ENCODE results near the gene HSP90B1.

DNA sequence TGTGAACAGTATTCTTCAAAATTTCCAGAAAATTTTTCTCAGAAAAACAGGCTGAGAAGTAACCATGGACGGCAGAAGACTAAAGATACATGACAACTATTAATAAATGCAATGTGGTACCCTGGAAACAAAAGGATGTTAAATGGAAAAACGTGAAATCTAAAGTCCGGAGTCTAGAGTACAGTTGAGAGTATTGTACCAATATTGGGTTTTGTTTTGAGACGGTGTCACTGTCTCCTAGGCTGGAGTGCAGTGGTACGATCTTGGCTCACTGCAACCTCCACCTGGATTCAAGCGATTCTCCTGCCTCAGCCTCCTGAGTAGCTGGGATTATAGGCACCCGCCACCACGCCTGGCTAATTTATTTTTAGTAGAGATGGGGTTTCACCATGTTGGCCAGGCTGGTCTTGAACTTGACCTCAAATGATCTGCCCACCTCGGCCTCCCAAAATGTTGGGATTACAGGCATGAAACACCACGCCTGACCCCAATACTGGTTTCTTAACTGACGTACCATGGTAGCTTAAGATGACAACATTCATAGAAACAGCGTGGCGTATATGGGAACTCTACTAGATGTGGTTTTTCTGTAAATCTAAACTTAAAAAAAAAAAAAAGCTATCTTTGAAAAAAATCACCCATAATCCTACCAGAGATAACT is 18.7 kb downstream of the HSP90B1 start:
- TF ChIP-seq, protein P1, sequence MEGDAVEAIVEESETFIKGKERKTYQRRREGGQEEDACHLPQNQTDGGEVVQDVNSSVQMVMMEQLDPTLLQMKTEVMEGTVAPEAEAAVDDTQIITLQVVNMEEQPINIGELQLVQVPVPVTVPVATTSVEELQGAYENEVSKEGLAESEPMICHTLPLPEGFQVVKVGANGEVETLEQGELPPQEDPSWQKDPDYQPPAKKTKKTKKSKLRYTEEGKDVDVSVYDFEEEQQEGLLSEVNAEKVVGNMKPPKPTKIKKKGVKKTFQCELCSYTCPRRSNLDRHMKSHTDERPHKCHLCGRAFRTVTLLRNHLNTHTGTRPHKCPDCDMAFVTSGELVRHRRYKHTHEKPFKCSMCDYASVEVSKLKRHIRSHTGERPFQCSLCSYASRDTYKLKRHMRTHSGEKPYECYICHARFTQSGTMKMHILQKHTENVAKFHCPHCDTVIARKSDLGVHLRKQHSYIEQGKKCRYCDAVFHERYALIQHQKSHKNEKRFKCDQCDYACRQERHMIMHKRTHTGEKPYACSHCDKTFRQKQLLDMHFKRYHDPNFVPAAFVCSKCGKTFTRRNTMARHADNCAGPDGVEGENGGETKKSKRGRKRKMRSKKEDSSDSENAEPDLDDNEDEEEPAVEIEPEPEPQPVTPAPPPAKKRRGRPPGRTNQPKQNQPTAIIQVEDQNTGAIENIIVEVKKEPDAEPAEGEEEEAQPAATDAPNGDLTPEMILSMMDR (IDR thresholded peaks at IDR 0.05; ENCODE audit: low read depth, low read length, poor library complexity, severe bottlenecking) = no peak
- no peak for TF ChIP-seq EZH2phosphoT487 (IDR thresholded peaks at IDR 0.05; ENCODE audit: borderline replicate concordance, low read length)

Data from DOHH2 (cell line).